Activated naive CD8-positive, alpha-beta T cell treated with anti-CD3 and anti-CD28 coated beads for 36 hours (primary cell): ENCODE results near the gene RAB27A. TPM values are rescaled to one million over a fixed set of nuclear protein-coding genes. Genes with fewer than 3 reads are reported as not detected.
"Not testable (repeated sequence)": the region's sequence is repeated elsewhere in the genome, so short reads cannot be mapped to it uniquely, and the experiment has no call there.

ENCODE experiments used
- DNase-seq: peaks from one replicate; pipeline ENCODE4 v3.0.0; 2021
- H3K27ac Mint-ChIP-seq: one replicate; pipeline ENCODE4 v1.8.0; 2022; ENCODE audit warnings: mild to moderate bottlenecking, moderate library complexity, mixed read lengths
- H3K27me3 Mint-ChIP-seq: one replicate; pipeline ENCODE4 v1.8.0; 2022; ENCODE audit warnings: mild to moderate bottlenecking, mixed read lengths
- H3K36me3 Mint-ChIP-seq: one replicate; pipeline ENCODE4 v1.8.0; 2021; ENCODE audit warnings: mild to moderate bottlenecking, mixed read lengths
- H3K4me1 Mint-ChIP-seq: one replicate; pipeline ENCODE4 v1.8.0; 2021; ENCODE audit warnings: mixed read lengths
- H3K4me3 Mint-ChIP-seq: one replicate; pipeline ENCODE4 v1.8.0; 2022; ENCODE audit warnings: mild to moderate bottlenecking, moderate library complexity, mixed read lengths
- H3K9me3 Mint-ChIP-seq: one replicate; pipeline ENCODE4 v1.8.0; 2022; ENCODE audit warnings: mixed read lengths
- total RNA-seq, 2 experiments: library from RNA; stranded (reverse); gene quantifications; one replicate each; pipeline ENCODE4 v1.2.3, GENCODE V29; 2021

The RAB27A gene
- 10 to 100 TPM; 82.2 to 91.0 TPM for total RNA-seq

GRCh38 chr15:55289746-55290527 is at the start of gene RAB27A:
Gene RAB27A, minus strand, starts transcription at chr15:55289813. Its CDS starts 54,879 bp downstream, at chr15:55234934.
- peaks cover 37% of the 10 kb centered on the region for H3K36me3 Mint-ChIP-seq
- H3K4me3 Mint-ChIP-seq: peak within 1 kb of the TSS; percentile 93
- H3K4me1 Mint-ChIP-seq: peaks cover 35% of the 10 kb centered on the region
- peak; percentile 84 for DNase-seq
- H3K27ac Mint-ChIP-seq: peak within 1 kb of the TSS; percentile 96
- no peaks in the 10 kb centered on the region for H3K9me3 Mint-ChIP-seq
- no peaks in the 10 kb centered on the region for H3K27me3 Mint-ChIP-seq

- no peak for DNase-seq
- H3K27me3 Mint-ChIP-seq: no peaks in the 10 kb centered on the region
- H3K36me3 Mint-ChIP-seq: peaks cover 10% of the 10 kb centered on the region
- H3K27ac Mint-ChIP-seq: no peak overlapping the region
- H3K4me1 Mint-ChIP-seq: no peaks in the 10 kb centered on the region
- no peaks in the 10 kb centered on the region for H3K9me3 Mint-ChIP-seq
- no peak overlapping the region for H3K4me3 Mint-ChIP-seq
Observed at GRCh38 chr15:55337160-55337559, 47.5 kb upstream of the RAB27A start.

- Mint-ChIP-seq H3K4me3 (no peak overlapping the region), H3K36me3 (peaks cover 10% of the 10 kb centered on the region), H3K27me3 (no peaks in the 10 kb centered on the region), H3K9me3 (no peaks in the 10 kb centered on the region), H3K27ac (no peak overlapping the region), H3K4me1 (no peaks in the 10 kb centered on the region)
- no peak for DNase-seq
Observed at GRCh38 chr15:55334997-55335396, 45.4 kb upstream of the RAB27A start.

DNA sequence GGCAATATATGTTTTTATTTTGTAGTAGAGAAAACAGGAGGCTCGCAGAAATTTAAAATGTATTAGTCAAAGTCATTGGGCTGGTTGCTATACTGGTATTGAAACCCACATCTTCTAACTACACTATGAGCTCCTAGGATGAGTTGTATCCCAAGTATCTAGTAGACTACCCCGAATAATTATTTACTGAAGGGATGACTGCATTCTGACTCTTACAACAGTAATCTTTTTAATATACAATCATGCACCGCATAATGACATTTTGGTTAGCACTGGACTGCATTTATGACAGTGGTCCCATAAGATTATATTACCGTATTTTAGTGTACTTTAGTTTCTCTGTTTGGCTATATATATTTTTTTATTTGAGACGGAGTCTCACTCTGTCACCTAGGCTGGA is 44.8 kb upstream of the RAB27A start:
- Mint-ChIP-seq H3K4me1 (no peaks in the 10 kb centered on the region), H3K27ac (no peak overlapping the region), H3K9me3 (no peaks in the 10 kb centered on the region), H3K27me3 (no peaks in the 10 kb centered on the region), H3K4me3 (no peak overlapping the region), H3K36me3 (peaks cover 10% of the 10 kb centered on the region)
- DNase-seq: no peak

DNA sequence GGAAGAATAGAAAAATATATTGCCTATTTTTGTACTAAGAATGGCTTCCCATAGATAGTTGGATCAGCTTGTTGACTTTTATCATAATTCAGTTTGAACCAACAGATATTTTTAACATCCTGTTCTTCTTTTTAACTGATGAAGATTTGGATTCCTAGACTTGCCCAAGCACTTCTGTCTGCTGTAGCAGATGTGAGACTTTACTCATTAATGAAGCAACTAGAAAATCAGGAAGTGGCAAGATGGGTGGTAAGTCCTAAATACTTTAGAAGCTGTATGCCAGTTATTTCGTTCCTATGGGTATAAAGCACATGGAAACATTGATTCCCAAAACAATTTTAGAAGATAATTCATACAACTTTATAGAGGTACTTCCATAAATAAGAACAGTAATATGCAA is 37.8 kb upstream of the RAB27A start:
- Mint-ChIP-seq H3K36me3 (peaks cover 11% of the 10 kb centered on the region), H3K9me3 (no peaks in the 10 kb centered on the region), H3K4me1 (peaks cover 5% of the 10 kb centered on the region), H3K4me3 (no peak overlapping the region), H3K27me3 (no peaks in the 10 kb centered on the region), H3K27ac (no peak overlapping the region)
- no peak for DNase-seq

DNA sequence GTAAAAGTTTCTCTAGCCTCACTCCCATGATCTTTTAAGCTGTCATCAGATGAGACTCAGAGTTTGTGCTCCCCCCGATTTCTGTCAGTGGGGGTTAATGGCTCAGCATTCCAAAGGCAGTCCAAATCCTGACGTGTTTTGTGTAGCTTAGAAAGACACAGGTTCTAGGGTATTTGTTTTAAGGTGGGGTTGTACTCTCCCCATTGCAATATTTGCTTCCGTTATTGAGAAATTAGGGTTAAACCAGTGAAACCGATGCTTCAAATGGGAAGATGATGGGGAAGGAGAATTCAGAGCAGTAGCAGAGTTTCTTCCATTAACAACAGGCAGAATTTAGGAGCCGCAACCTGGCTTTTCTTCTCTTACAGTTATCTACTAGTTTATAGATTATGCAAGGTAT is 32.9 kb upstream of the RAB27A start:
- Mint-ChIP-seq H3K4me1 (peaks cover 27% of the 10 kb centered on the region), H3K27me3 (no peaks in the 10 kb centered on the region), H3K4me3 (no peak overlapping the region), H3K27ac (no peak overlapping the region), H3K36me3 (peaks cover 17% of the 10 kb centered on the region), H3K9me3 (no peaks in the 10 kb centered on the region)
- no peak for DNase-seq

GRCh38 chr15:55320963-55321362 is 31.4 kb upstream of the RAB27A start:
- DNase-seq: no peak
- peaks cover 38% of the 10 kb centered on the region for H3K4me1 Mint-ChIP-seq
- H3K4me3 Mint-ChIP-seq: no peak overlapping the region
- H3K9me3 Mint-ChIP-seq: no peaks in the 10 kb centered on the region
- H3K36me3 Mint-ChIP-seq: peaks cover 18% of the 10 kb centered on the region
- no peaks in the 10 kb centered on the region for H3K27me3 Mint-ChIP-seq
- H3K27ac Mint-ChIP-seq: no peak overlapping the region

GRCh38 chr15:55320238-55320550 is 30.6 kb upstream of the RAB27A start:
- no peak for DNase-seq
- Mint-ChIP-seq H3K9me3 (no peaks in the 10 kb centered on the region), H3K36me3 (peaks cover 24% of the 10 kb centered on the region), H3K27me3 (no peaks in the 10 kb centered on the region), H3K4me1 (peaks cover 46% of the 10 kb centered on the region), H3K4me3 (peak overlapping the region; percentile 73), H3K27ac (no peak overlapping the region)

- Mint-ChIP-seq H3K4me1 (peaks cover 51% of the 10 kb centered on the region), H3K27ac (peak overlapping the region; percentile 98), H3K9me3 (no peaks in the 10 kb centered on the region), H3K4me3 (peak overlapping the region; percentile 98), H3K36me3 (peaks cover 27% of the 10 kb centered on the region), H3K27me3 (no peaks in the 10 kb centered on the region)
- DNase-seq: no peak
Observed at GRCh38 chr15:55319537-55320237, 30.1 kb upstream of the RAB27A start.

GRCh38 chr15:55318588-55319494 is 29.2 kb upstream of the RAB27A start, which contains the start of the genes PIGB and PIGBOS1:
Gene PIGB, plus strand, starts transcription at chr15:55319222. Its CDS starts 29 bp downstream, at chr15:55319251.
Gene PIGBOS1, minus strand, starts transcription at chr15:55319123. Its CDS starts 1,331 bp downstream, at chr15:55317792.
- H3K27me3 Mint-ChIP-seq: no peaks in the 10 kb centered on the region
- DNase-seq: peak; percentile 80
- peak within 1 kb of the TSS; percentile 98 for H3K4me3 Mint-ChIP-seq
- no peaks in the 10 kb centered on the region for H3K9me3 Mint-ChIP-seq
- H3K27ac Mint-ChIP-seq: peak within 1 kb of the TSS; percentile 98
- peaks cover 55% of the 10 kb centered on the region for H3K4me1 Mint-ChIP-seq
- H3K36me3 Mint-ChIP-seq: peaks cover 26% of the 10 kb centered on the region

DNA sequence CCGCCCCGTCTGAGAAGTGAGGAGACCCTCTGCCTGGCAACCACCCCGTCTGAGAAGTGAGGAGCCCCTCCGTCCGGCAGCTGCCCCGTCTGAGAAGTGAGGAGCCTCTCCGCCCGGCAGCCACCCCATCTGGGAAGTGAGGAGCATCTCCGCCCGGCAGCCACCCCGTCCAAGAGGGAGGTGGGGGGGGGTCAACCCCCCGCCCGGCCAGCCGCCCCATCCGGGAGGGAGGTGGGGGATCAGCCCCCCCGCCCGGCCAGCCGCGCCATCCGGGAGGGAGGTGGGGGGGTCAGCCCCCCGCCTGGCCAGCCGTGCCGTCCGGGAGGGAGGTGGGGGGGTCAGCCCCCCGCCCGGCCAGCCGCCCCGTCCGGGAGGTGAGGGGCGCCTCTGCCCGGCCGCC is 13.2 kb upstream of the RAB27A start:
- H3K4me1 Mint-ChIP-seq, H3K27me3 Mint-ChIP-seq: not testable (repeated sequence)

GRCh38 chr15:55297315-55297714 is 7.7 kb upstream of the RAB27A start:
- no peaks in the 10 kb centered on the region for H3K36me3 Mint-ChIP-seq
- no peaks in the 10 kb centered on the region for H3K9me3 Mint-ChIP-seq
- H3K4me3 Mint-ChIP-seq: no peak overlapping the region

More for the DNA sequence above, 13.2 kb upstream of the RAB27A start:
- not testable (repeated sequence) for H3K9me3 Mint-ChIP-seq, DNase-seq, H3K27ac Mint-ChIP-seq, H3K4me3 Mint-ChIP-seq
- peaks cover 13% of the 10 kb centered on the region for H3K36me3 Mint-ChIP-seq

GRCh38 chr15:55290528-55291057 is 980 bp upstream of the RAB27A start:
- peaks cover 29% of the 10 kb centered on the region for H3K4me1 Mint-ChIP-seq
- no peaks in the 10 kb centered on the region for H3K27me3 Mint-ChIP-seq
- peaks cover 32% of the 10 kb centered on the region for H3K36me3 Mint-ChIP-seq
- DNase-seq: peak; percentile 86
- peak overlapping the region; percentile 93 for H3K4me3 Mint-ChIP-seq
- no peaks in the 10 kb centered on the region for H3K9me3 Mint-ChIP-seq
- peak overlapping the region; percentile 90 for H3K27ac Mint-ChIP-seq

More at GRCh38 chr15:55297315-55297714, 7.7 kb upstream of the RAB27A start:
- DNase-seq: no peak
- Mint-ChIP-seq H3K27me3 (no peaks in the 10 kb centered on the region), H3K27ac (no peak overlapping the region), H3K4me1 (no peaks in the 10 kb centered on the region)

DNA sequence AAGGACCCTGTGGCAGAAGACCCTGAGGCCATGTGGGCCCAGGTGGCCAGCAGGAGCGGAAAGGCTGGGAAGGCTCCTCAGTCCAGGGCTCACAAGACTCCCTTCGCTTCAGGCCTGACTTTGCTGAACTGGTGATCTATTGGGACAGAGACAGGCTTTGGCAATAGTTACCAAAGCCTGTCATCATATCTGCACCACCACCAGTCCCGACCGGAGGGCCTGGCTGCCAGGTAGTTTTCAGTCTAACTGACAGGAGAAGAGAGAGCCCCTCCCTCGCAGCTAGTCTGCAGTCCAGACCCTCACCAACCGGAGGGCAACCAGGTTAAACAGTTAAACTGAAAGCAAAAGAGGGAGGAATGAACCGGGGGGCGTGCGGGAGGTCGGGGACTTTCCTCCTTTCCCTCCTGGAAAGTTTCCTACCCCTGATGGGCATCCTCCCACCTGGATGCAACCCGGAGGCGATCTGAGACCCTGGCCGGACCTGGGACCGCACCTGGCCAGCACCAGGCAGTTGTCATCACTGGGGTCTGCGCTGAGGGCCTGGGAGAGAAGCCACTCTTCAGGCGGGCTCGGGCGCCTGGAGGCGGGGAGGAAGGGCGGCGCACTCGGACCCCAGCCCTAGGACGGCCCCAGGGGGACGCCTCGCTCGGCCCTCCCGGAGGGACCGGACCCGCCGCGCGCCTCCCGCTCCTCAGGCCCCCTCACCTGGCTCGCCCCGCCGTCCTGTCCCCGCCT is 435 bp downstream of the RAB27A start:
- peak; percentile 33 for DNase-seq
- Mint-ChIP-seq H3K4me1 (peaks cover 43% of the 10 kb centered on the region), H3K36me3 (peaks cover 44% of the 10 kb centered on the region), H3K4me3 (peak overlapping the region; percentile 93), H3K27ac (peak overlapping the region; percentile 96), H3K27me3 (no peaks in the 10 kb centered on the region), H3K9me3 (no peaks in the 10 kb centered on the region)
